ENCODE measurements around the gene HMX3.

- TF ChIP-seq CTCF (IDR thresholded peaks at IDR 0.05) (no peak), POLR2A (IDR thresholded peaks at IDR 0.05) (no peak)
Observed at GRCh38 chr10:123164319-123164718, 28.5 kb downstream of the HMX3 start.
